Measurements from ENCODE around the gene RAB14. TPM values are rescaled to one million over a fixed set of nuclear protein-coding genes. Genes with fewer than 3 reads are reported as not detected.

The RAB14 gene
- total RNA-seq, 2 experiments from 2014 or later = 58.2 to 58.5 TPM

- Mint-ChIP-seq H3K9me3 (no peaks in the 10 kb centered on the region), H3K27ac (no peak overlapping the region), H3K4me1 (ENCODE audit: low read depth) (no peaks in the 10 kb centered on the region), H3K4me3 (no peak overlapping the region), H3K27me3 (no peaks in the 10 kb centered on the region), H3K36me3 (peaks cover 3% of the 10 kb centered on the region)
- ChIA-PET CTCF (interaction anchor here (1.2 to 1.5 kb wide), 4 partner anchors 11 to 86 kb away, joined by 3 read pairs; no protein-coding TSS in a partner anchor), POLR2A (no interaction called here)
- DNase-seq = no peak
- intact Hi-C loops (cut with micrococcal nuclease) = no loop called here
Observed at GRCh38 chr9:121233906-121234831, 32.5 kb upstream of the RAB14 start.

GRCh38 chr9:121232251-121232650 lies 30.6 kb upstream of the RAB14 start:
- no peak overlapping the region for H3K27ac Mint-ChIP-seq
- H3K4me3 Mint-ChIP-seq = no peak overlapping the region
- H3K9me3 Mint-ChIP-seq = no peaks in the 10 kb centered on the region
- CTCF ChIA-PET = interaction anchor here (1.0 kb wide), 1 partner anchor 9 kb away, joined by 3 read pairs; no protein-coding TSS in a partner anchor
- POLR2A ChIA-PET = no interaction called here
- intact Hi-C loops (cut with micrococcal nuclease) = no loop called here
- H3K4me1 Mint-ChIP-seq (ENCODE audit: low read depth) = no peaks in the 10 kb centered on the region
- DNase-seq = no peak
- H3K36me3 Mint-ChIP-seq = peaks cover 3% of the 10 kb centered on the region
- H3K27me3 Mint-ChIP-seq = no peaks in the 10 kb centered on the region

- no peaks in the 10 kb centered on the region for H3K9me3 Mint-ChIP-seq
- ChIA-PET POLR2A (interaction anchor here (0.7 kb wide), 1 partner anchor 10 kb away, joined by 3 read pairs; no protein-coding TSS in a partner anchor), CTCF (interaction anchor here (1.0 kb wide), 1 partner anchor 29 kb away, joined by 3 read pairs; the partner anchor contains the start of gene RAB14)
- intact Hi-C loops (cut with micrococcal nuclease) = no loop called here
- H3K27ac Mint-ChIP-seq = no peak overlapping the region
- no peak for DNase-seq
- no peaks in the 10 kb centered on the region for H3K27me3 Mint-ChIP-seq
- H3K4me1 Mint-ChIP-seq (ENCODE audit: low read depth) = no peaks in the 10 kb centered on the region
- H3K4me3 Mint-ChIP-seq = no peak overlapping the region
- peaks cover 3% of the 10 kb centered on the region for H3K36me3 Mint-ChIP-seq
Observed at GRCh38 chr9:121230256-121230655, 28.6 kb upstream of the RAB14 start.

GRCh38 chr9:121227862-121228261 lies 26.2 kb upstream of the RAB14 start:
- intact Hi-C loops (cut with micrococcal nuclease) = no loop called here
- H3K4me1 Mint-ChIP-seq (ENCODE audit: low read depth) = no peaks in the 10 kb centered on the region
- no peak overlapping the region for H3K27ac Mint-ChIP-seq
- POLR2A ChIA-PET = no interaction called here
- H3K4me3 Mint-ChIP-seq = no peak overlapping the region
- H3K27me3 Mint-ChIP-seq = no peaks in the 10 kb centered on the region
- CTCF ChIA-PET = no interaction called here
- DNase-seq = no peak
- H3K36me3 Mint-ChIP-seq = peaks cover 3% of the 10 kb centered on the region
- H3K9me3 Mint-ChIP-seq = no peaks in the 10 kb centered on the region

DNA sequence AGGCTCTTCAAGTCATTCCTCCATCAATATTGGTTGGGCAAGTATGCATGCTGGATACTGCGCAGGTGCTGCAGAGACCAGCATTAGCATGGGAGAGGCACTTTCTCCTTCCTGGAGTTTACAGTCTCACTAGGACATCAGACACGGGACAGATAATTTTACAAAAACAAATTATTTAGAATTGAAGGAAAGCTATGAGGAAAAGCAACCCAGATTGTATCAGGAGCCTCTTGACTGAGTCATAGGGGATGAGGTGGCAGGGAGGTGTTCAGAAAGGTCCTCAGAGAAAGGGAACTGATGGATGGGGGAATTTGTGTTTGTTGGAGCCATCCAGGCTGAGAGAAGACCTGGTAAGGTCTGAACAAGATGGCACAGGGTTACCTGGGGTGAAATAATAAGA lies 24.5 kb upstream of the RAB14 start:
- no peaks in the 10 kb centered on the region for H3K36me3 Mint-ChIP-seq
- H3K27me3 Mint-ChIP-seq = no peaks in the 10 kb centered on the region
- H3K9me3 Mint-ChIP-seq = no peaks in the 10 kb centered on the region
- DNase-seq = no peak
- no peaks in the 10 kb centered on the region for H3K4me1 Mint-ChIP-seq (ENCODE audit: low read depth)
- intact Hi-C loops (cut with micrococcal nuclease) = no loop called here
- no peak overlapping the region for H3K27ac Mint-ChIP-seq
- ChIA-PET CTCF (interaction anchor here (1.1 to 1.6 kb wide), 2 partner anchors 13 to 52 kb away, joined by 3 to 4 read pairs; no protein-coding TSS in a partner anchor), POLR2A (no interaction called here)
- no peak overlapping the region for H3K4me3 Mint-ChIP-seq

GRCh38 chr9:121225240-121225639 lies 23.6 kb upstream of the RAB14 start:
- Mint-ChIP-seq H3K4me3 (no peak overlapping the region), H3K27ac (no peak overlapping the region), H3K4me1 (ENCODE audit: low read depth) (no peaks in the 10 kb centered on the region), H3K36me3 (no peaks in the 10 kb centered on the region), H3K9me3 (no peaks in the 10 kb centered on the region), H3K27me3 (no peaks in the 10 kb centered on the region)
- ChIA-PET POLR2A (no interaction called here), CTCF (no interaction called here)
- DNase-seq = no peak
- intact Hi-C loops (cut with micrococcal nuclease) = no loop called here

GRCh38 chr9:121222524-121223171 lies 21.0 kb upstream of the RAB14 start:
- no peaks in the 10 kb centered on the region for H3K36me3 Mint-ChIP-seq
- H3K4me3 Mint-ChIP-seq = no peak overlapping the region
- peaks cover 3% of the 10 kb centered on the region for H3K4me1 Mint-ChIP-seq (ENCODE audit: low read depth)
- ChIA-PET CTCF (interaction anchor here (0.6 to 4.3 kb wide), 10 partner anchors 9 to 182 kb away, joined by 3 to 24 read pairs (median 3); no protein-coding TSS in a partner anchor), POLR2A (no interaction called here)
- intact Hi-C loops (cut with micrococcal nuclease) = no loop called here
- H3K27me3 Mint-ChIP-seq = no peaks in the 10 kb centered on the region
- H3K27ac Mint-ChIP-seq = no peak overlapping the region
- DNase-seq = no peak
- H3K9me3 Mint-ChIP-seq = no peaks in the 10 kb centered on the region

DNA sequence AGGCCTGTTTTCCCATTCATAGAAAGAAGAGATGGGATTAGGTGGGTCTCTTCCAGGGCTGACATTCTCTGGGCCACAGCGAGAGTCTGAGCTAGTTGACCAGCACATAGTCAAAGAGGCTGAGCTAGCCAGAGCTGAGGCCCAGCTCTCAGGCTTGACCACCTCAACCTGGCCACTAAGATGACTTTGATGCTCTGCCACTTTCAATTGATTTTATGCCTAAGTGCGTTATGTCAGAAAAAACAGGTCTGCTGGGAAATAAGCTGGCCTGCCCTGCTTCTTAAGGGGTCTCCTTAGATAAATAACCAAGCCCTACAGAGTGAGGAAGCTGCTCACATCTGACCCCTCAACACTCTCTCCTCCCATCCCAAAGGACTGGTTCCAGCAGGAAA lies 20.0 kb upstream of the RAB14 start:
- Mint-ChIP-seq H3K4me1 (ENCODE audit: low read depth) (peaks cover 3% of the 10 kb centered on the region), H3K9me3 (no peaks in the 10 kb centered on the region), H3K36me3 (no peaks in the 10 kb centered on the region), H3K27me3 (no peaks in the 10 kb centered on the region), H3K4me3 (no peak overlapping the region), H3K27ac (no peak overlapping the region)
- POLR2A ChIA-PET = no interaction called here
- CTCF ChIA-PET = interaction anchor here (1.1 to 4.3 kb wide), 2 partner anchors 8 to 98 kb away, joined by 3 to 24 read pairs; no protein-coding TSS in a partner anchor
- intact Hi-C loops (cut with micrococcal nuclease) = no loop called here
- DNase-seq = no peak

DNA sequence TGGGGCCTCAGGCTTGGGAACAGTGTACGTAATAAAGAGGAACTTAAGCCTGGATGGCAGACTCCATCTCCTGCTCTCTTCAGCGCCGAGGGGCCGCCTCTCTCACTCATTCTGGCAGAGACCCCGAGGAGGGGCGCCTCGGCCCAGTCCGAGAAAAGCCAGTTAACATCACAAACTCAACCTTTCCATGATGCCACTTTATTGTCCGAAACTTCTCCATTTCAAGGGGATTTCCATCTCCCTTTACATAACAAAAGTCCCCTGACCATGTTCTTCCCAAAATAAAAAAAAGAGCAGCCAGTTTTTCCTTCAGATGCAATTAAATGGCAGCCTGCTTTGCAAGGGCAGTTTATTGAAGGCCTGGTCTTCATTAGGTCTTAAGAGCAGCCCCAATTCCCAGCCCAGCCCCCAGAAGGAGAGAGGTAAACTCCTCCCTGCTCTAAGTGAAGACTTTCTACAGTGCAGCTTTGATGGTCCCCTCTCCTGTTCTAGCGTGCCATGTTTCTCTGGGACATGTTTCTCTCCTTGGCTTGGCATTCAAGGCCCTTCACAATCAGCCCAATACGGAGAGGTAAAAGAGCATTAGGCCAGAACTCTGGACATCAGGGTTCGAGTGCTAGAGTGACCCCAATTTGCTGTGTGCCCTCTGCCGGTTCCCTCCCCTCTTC lies 19.5 kb upstream of the RAB14 start:
- H3K4me3 Mint-ChIP-seq = no peak overlapping the region
- DNase-seq = no peak
- no peaks in the 10 kb centered on the region for H3K9me3 Mint-ChIP-seq
- peaks cover 3% of the 10 kb centered on the region for H3K4me1 Mint-ChIP-seq (ENCODE audit: low read depth)
- H3K27me3 Mint-ChIP-seq = no peaks in the 10 kb centered on the region
- ChIA-PET CTCF (interaction anchor here (1.1 to 4.3 kb wide), 2 partner anchors 8 to 98 kb away, joined by 3 to 24 read pairs; no protein-coding TSS in a partner anchor), POLR2A (no interaction called here)
- H3K27ac Mint-ChIP-seq = no peak overlapping the region
- intact Hi-C loops (cut with micrococcal nuclease) = no loop called here
- no peaks in the 10 kb centered on the region for H3K36me3 Mint-ChIP-seq

DNA sequence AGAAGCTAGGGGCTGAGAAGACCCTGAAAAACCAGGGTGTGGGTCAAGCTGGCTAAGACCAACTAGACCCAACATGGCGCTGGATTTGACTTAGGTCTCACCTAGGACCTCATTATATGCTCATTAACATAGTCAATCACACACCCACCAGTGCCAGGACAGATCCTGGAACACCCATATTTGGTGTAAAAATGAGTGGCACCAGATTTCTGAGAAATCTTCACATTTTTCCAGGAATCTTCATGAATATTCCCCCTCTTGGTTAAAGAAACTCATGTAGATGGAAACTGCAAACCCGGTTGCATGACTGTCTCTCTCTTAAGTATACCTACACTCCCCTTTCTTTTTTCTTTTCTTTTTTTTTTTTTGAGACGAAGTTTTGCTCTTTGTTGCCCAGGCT lies 17.9 kb upstream of the RAB14 start:
- Mint-ChIP-seq H3K4me1 (ENCODE audit: low read depth) (peaks cover 3% of the 10 kb centered on the region), H3K9me3 (no peaks in the 10 kb centered on the region), H3K36me3 (no peaks in the 10 kb centered on the region), H3K27ac (no peak overlapping the region), H3K4me3 (no peak overlapping the region), H3K27me3 (no peaks in the 10 kb centered on the region)
- DNase-seq = no peak
- POLR2A ChIA-PET = interaction anchor here (0.6 kb wide), 1 partner anchor 10 kb away, joined by 3 read pairs; no protein-coding TSS in a partner anchor
- intact Hi-C loops (cut with micrococcal nuclease) = no loop called here
- CTCF ChIA-PET = no interaction called here

DNA sequence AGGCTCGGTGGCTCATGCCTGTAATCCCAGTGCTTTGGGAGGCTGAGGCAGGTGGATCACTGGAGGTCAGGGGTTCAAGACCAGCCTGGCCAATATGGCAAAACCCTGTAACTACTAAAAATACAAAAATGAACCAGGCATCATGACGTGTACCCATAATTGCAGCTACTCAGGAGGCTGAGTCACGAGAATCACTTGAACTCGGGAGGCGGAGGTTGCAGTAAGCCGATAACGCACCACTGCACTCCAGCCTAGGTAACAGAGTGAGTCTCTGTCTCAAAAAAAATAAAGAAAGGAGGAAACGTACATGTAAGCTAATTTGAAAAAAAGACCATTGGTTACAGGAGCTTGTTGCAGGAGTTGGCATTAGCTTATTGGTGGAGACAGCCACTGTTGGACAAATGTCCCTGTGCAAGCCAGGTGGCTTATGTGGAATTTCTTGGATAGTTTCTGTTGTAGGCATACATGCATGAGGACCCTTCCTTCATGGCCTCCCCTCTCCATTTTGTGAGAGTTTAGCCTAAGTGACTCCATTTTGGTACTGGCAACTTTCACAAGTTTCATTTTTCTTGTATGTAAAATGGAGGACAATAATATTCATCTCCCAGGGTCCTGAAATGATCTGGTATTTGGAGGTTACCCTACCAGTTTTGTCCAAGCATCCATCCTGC lies 16.8 kb upstream of the RAB14 start:
- no peak overlapping the region for H3K4me3 Mint-ChIP-seq
- H3K36me3 Mint-ChIP-seq = no peaks in the 10 kb centered on the region
- H3K4me1 Mint-ChIP-seq (ENCODE audit: low read depth) = peaks cover 3% of the 10 kb centered on the region
- POLR2A ChIA-PET = no interaction called here
- CTCF ChIA-PET = interaction anchor here (0.8 to 1.6 kb wide), 3 partner anchors 102 to 186 kb away, joined by 3 to 4 read pairs (median 3); no protein-coding TSS in a partner anchor
- H3K27me3 Mint-ChIP-seq = no peaks in the 10 kb centered on the region
- no peaks in the 10 kb centered on the region for H3K9me3 Mint-ChIP-seq
- H3K27ac Mint-ChIP-seq = no peak overlapping the region
- no peak for DNase-seq
- intact Hi-C loops (cut with micrococcal nuclease) = no loop called here
